HEK293 (cell line): ENCODE measurements around the gene PCSK6.

Experiments used
- CTCF ChIA-PET: fragments of 350-600 bp; formaldehyde crosslinking; extraction: SDS; loops from one replicate; lab custom pipeline; 2021; ENCODE audit warnings: antibody characterized with exemption; lab: Yijun Ruan, JAX
- POLR2A ChIA-PET: fragments of 300-600 bp; formaldehyde crosslinking; extraction: SDS; loops from one replicate; lab custom pipeline; 2020; ENCODE audit warnings: antibody characterized with exemption, inconsistent platforms; lab: Yijun Ruan, JAX
- H3K27ac ChIP-seq: fragments of 200-500 bp; sonication (Bioruptor generic); 2 replicates; pipeline ENCODE4 v1.5.1; 2014; ENCODE audit warnings: low read depth, low read length, control low read depth, inconsistent platforms; ENCODE audit errors: extremely low read depth
- H3K36me3 ChIP-seq, 2 experiments: fragments of 200-500 bp in 1 of 2; sonication (Bioruptor generic) in 1 of 2; 1 replicate in 1 of 2; 2 replicates in 1 of 2; pipeline ENCODE4 v1.5.1; 2014 to 2017; ENCODE audit warnings: inconsistent platforms in 2 of 2, low read length in 2 of 2; ENCODE audit not compliant: control insufficient read depth in 2 of 2, insufficient read depth in 1 of 2
- H3K4me1 ChIP-seq: fragments of 200-500 bp; sonication (Bioruptor generic); 2 replicates; pipeline ENCODE4 v1.5.1; 2014; ENCODE audit warnings: mild to moderate bottlenecking, low read length, inconsistent platforms; ENCODE audit not compliant: control insufficient read depth, insufficient read depth
- H3K4me3 ChIP-seq: 2 replicates; pipeline ENCODE4 v1.5.1; 2011; ENCODE audit warnings: low read depth, mild to moderate bottlenecking, control low read depth, low read length, moderate library complexity
- H3K9me3 ChIP-seq: fragments of 200-500 bp; sonication (Bioruptor generic); 2 replicates; pipeline ENCODE4 v1.5.1; 2014; ENCODE audit warnings: low read depth, low read length, inconsistent platforms; ENCODE audit not compliant: control insufficient read depth, insufficient read depth
- KLF16 ChIP-seq: fragments of 450-650 bp; formaldehyde crosslinking; IDR thresholded peaks from 2 replicates; pipeline ENCODE4 v1.5.1; 2017; ENCODE audit warnings: missing biosample characterization, missing genetic modification characterization
- SP2 ChIP-seq: fragments of 450-650 bp; formaldehyde crosslinking; IDR thresholded peaks from 2 replicates; pipeline ENCODE4 v1.5.1; 2016; ENCODE audit warnings: missing biosample characterization, missing genetic modification characterization
- YY2 ChIP-seq: fragments of 450-650 bp; formaldehyde crosslinking; IDR thresholded peaks from 2 replicates; pipeline ENCODE4 v1.5.1; 2016; ENCODE audit warnings: missing biosample characterization, missing genetic modification characterization
- ZFP41 ChIP-seq: fragments of 450-650 bp; formaldehyde crosslinking; IDR thresholded peaks from 2 replicates; pipeline ENCODE4 v1.5.1; 2016; ENCODE audit warnings: missing biosample characterization, missing genetic modification characterization, borderline replicate concordance
- ZFP69B ChIP-seq: fragments of 450-650 bp; formaldehyde crosslinking; IDR thresholded peaks from 2 replicates; pipeline ENCODE4 v1.5.1; 2016; ENCODE audit warnings: missing biosample characterization, missing genetic modification characterization
- ZNF121 ChIP-seq: fragments of 450-650 bp; formaldehyde crosslinking; IDR thresholded peaks from 2 replicates; pipeline ENCODE4 v1.5.1; 2016; ENCODE audit warnings: missing biosample characterization, missing genetic modification characterization
- ZNF132 ChIP-seq: fragments of 450-650 bp; formaldehyde crosslinking; IDR thresholded peaks from 2 replicates; pipeline ENCODE4 v1.5.1; 2017; ENCODE audit warnings: missing biosample characterization, missing genetic modification characterization, borderline replicate concordance
- ZNF26 ChIP-seq: fragments of 450-650 bp; formaldehyde crosslinking; IDR thresholded peaks from 2 replicates; pipeline ENCODE4 v1.5.1; 2016; ENCODE audit warnings: missing biosample characterization, missing genetic modification characterization
- ZNF335 ChIP-seq: fragments of 450-650 bp; formaldehyde crosslinking; conservative IDR thresholded peaks from 2 replicates; pipeline ENCODE4 v1.5.1; 2016; ENCODE audit warnings: missing biosample characterization, missing genetic modification characterization
- ZNF350 ChIP-seq: fragments of 450-650 bp; formaldehyde crosslinking; IDR thresholded peaks from 2 replicates; pipeline ENCODE4 v1.5.0; 2017; ENCODE audit warnings: missing biosample characterization, mild to moderate bottlenecking, missing genetic modification characterization
- ZNF366 ChIP-seq: fragments of 450-650 bp; formaldehyde crosslinking; conservative IDR thresholded peaks from 2 replicates; pipeline ENCODE4 v1.5.1; 2016; ENCODE audit warnings: missing biosample characterization, missing genetic modification characterization
- ZNF394 ChIP-seq: fragments of 450-650 bp; formaldehyde crosslinking; IDR thresholded peaks from 2 replicates; pipeline ENCODE4 v1.5.1; 2016; ENCODE audit warnings: missing biosample characterization, missing genetic modification characterization, mild to moderate bottlenecking, moderate library complexity, borderline replicate concordance
- ZNF426 ChIP-seq: fragments of 450-650 bp; formaldehyde crosslinking; IDR thresholded peaks from 2 replicates; pipeline ENCODE4 v1.5.1; 2017; ENCODE audit warnings: missing biosample characterization, missing genetic modification characterization, mild to moderate bottlenecking, inconsistent platforms, moderate library complexity
- ZNF624 ChIP-seq: fragments of 450-650 bp; formaldehyde crosslinking; IDR thresholded peaks from 2 replicates; pipeline ENCODE4 v1.5.1; 2017; ENCODE audit warnings: missing biosample characterization, missing genetic modification characterization
- ZNF654 ChIP-seq: fragments of 450-650 bp; formaldehyde crosslinking; IDR thresholded peaks from 2 replicates; pipeline ENCODE4 v1.5.1; 2016; ENCODE audit warnings: low read depth, missing biosample characterization, missing genetic modification characterization
- ZSCAN5A ChIP-seq: fragments of 450-650 bp; formaldehyde crosslinking; IDR thresholded peaks from 2 replicates; pipeline ENCODE4 v1.5.1; 2016; ENCODE audit warnings: missing biosample characterization, missing genetic modification characterization
- TF ChIP-seq, protein P1 (sequence below): fragments of 450-650 bp; formaldehyde crosslinking; IDR thresholded peaks from 2 replicates; pipeline ENCODE4 v1.5.1; 2016; ENCODE audit warnings: missing biosample characterization, missing genetic modification characterization
- TF ChIP-seq, protein P2 (sequence below): fragments of 450-650 bp; formaldehyde crosslinking; IDR thresholded peaks from 2 replicates; pipeline ENCODE4 v1.5.1; 2016; ENCODE audit warnings: missing biosample characterization, missing genetic modification characterization, borderline replicate concordance
- TF ChIP-seq, protein P3 (sequence below): IDR thresholded peaks from 2 replicates; pipeline ENCODE4 v1.6.1; 2011; ENCODE audit warnings: mild to moderate bottlenecking, low read depth, low read length, borderline replicate concordance
- TF ChIP-seq, protein P4 (sequence below): fragments of 450-650 bp; formaldehyde crosslinking; IDR thresholded peaks from 2 replicates; pipeline ENCODE4; 2016; ENCODE audit warnings: missing biosample characterization, missing genetic modification characterization

The PCSK6 gene

GRCh38 chr15:101391431-101391830, 98.1 kb downstream of the PCSK6 start (continued):
- TF ChIP-seq, protein P1, sequence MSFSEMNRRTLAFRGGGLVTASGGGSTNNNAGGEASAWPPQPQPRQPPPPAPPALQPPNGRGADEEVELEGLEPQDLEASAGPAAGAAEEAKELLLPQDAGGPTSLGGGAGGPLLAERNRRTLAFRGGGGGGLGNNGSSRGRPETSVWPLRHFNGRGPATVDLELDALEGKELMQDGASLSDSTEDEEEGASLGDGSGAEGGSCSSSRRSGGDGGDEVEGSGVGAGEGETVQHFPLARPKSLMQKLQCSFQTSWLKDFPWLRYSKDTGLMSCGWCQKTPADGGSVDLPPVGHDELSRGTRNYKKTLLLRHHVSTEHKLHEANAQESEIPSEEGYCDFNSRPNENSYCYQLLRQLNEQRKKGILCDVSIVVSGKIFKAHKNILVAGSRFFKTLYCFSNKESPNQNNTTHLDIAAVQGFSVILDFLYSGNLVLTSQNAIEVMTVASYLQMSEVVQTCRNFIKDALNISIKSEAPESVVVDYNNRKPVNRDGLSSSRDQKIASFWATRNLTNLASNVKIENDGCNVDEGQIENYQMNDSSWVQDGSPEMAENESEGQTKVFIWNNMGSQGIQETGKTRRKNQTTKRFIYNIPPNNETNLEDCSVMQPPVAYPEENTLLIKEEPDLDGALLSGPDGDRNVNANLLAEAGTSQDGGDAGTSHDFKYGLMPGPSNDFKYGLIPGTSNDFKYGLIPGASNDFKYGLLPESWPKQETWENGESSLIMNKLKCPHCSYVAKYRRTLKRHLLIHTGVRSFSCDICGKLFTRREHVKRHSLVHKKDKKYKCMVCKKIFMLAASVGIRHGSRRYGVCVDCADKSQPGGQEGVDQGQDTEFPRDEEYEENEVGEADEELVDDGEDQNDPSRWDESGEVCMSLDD = no peak
- TF ChIP-seq ZFP69B (tag by site-specific recombination) (no peak), ZNF335 (tag by site-specific recombination) (no peak), ZNF654 (tag by site-specific recombination) (no peak), KLF16 (no peak), YY2 (tag by site-specific recombination) (no peak), ZNF394 (tag by site-specific recombination) (no peak), ZNF132 (tag by site-specific recombination) (no peak), ZNF624 (tag by site-specific recombination) (no peak), ZNF121 (tag by site-specific recombination) (no peak)
- TF ChIP-seq, protein P2, sequence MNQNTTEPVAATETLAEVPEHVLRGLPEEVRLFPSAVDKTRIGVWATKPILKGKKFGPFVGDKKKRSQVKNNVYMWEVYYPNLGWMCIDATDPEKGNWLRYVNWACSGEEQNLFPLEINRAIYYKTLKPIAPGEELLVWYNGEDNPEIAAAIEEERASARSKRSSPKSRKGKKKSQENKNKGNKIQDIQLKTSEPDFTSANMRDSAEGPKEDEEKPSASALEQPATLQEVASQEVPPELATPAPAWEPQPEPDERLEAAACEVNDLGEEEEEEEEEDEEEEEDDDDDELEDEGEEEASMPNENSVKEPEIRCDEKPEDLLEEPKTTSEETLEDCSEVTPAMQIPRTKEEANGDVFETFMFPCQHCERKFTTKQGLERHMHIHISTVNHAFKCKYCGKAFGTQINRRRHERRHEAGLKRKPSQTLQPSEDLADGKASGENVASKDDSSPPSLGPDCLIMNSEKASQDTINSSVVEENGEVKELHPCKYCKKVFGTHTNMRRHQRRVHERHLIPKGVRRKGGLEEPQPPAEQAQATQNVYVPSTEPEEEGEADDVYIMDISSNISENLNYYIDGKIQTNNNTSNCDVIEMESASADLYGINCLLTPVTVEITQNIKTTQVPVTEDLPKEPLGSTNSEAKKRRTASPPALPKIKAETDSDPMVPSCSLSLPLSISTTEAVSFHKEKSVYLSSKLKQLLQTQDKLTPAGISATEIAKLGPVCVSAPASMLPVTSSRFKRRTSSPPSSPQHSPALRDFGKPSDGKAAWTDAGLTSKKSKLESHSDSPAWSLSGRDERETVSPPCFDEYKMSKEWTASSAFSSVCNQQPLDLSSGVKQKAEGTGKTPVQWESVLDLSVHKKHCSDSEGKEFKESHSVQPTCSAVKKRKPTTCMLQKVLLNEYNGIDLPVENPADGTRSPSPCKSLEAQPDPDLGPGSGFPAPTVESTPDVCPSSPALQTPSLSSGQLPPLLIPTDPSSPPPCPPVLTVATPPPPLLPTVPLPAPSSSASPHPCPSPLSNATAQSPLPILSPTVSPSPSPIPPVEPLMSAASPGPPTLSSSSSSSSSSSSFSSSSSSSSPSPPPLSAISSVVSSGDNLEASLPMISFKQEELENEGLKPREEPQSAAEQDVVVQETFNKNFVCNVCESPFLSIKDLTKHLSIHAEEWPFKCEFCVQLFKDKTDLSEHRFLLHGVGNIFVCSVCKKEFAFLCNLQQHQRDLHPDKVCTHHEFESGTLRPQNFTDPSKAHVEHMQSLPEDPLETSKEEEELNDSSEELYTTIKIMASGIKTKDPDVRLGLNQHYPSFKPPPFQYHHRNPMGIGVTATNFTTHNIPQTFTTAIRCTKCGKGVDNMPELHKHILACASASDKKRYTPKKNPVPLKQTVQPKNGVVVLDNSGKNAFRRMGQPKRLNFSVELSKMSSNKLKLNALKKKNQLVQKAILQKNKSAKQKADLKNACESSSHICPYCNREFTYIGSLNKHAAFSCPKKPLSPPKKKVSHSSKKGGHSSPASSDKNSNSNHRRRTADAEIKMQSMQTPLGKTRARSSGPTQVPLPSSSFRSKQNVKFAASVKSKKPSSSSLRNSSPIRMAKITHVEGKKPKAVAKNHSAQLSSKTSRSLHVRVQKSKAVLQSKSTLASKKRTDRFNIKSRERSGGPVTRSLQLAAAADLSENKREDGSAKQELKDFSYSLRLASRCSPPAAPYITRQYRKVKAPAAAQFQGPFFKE (tag by site-specific recombination) = no peak
- TF ChIP-seq, protein P3, sequence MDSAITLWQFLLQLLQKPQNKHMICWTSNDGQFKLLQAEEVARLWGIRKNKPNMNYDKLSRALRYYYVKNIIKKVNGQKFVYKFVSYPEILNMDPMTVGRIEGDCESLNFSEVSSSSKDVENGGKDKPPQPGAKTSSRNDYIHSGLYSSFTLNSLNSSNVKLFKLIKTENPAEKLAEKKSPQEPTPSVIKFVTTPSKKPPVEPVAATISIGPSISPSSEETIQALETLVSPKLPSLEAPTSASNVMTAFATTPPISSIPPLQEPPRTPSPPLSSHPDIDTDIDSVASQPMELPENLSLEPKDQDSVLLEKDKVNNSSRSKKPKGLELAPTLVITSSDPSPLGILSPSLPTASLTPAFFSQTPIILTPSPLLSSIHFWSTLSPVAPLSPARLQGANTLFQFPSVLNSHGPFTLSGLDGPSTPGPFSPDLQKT = no peak
- TF ChIP-seq, all 188 proteins: peak for 0

DNA sequence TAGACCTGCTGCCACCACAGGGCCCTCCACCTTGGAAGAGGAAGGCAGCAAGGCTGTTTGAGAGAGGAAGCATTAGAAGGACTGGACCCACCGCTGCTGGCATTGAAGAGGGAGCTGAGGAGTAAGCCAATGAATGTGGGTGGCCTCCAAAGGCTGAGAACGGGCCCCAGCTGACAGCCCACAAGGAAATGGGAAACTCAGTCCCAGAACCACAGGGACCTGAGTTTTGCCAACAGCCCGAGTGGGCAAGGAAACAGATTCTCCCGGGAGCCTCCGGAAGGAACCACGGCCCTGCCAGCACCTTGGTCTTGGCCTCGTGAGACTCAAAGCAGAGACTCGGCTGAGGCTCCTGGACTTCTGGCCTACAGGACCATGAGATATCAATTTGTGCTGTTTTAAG, 99.0 kb downstream of the PCSK6 start:
- no peak overlapping the region for H3K4me3 ChIP-seq
- ChIA-PET POLR2A (no interaction called here), CTCF (interaction anchor here (0.7 kb wide), 1 partner anchor 378 kb away, joined by 3 read pairs; no protein-coding TSS in a partner anchor)
- no peaks in the 10 kb centered on the region for H3K9me3 ChIP-seq
- peaks cover 9 to 79% of the 10 kb centered on the region in 2 experiments for H3K36me3 ChIP-seq
- no peaks in the 10 kb centered on the region for H3K4me1 ChIP-seq
- H3K27ac ChIP-seq = no peak overlapping the region
- TF ChIP-seq ZSCAN5A (tag by site-specific recombination) (no peak), ZNF350 (tag by site-specific recombination) (no peak), SP2 (tag by site-specific recombination) (no peak), ZNF426 (tag by site-specific recombination) (no peak), ZFP41 (tag by site-specific recombination) (no peak), ZNF366 (tag by site-specific recombination) (no peak), ZNF26 (no peak)
- TF ChIP-seq, protein P1 = no peak
- TF ChIP-seq, protein P4, sequence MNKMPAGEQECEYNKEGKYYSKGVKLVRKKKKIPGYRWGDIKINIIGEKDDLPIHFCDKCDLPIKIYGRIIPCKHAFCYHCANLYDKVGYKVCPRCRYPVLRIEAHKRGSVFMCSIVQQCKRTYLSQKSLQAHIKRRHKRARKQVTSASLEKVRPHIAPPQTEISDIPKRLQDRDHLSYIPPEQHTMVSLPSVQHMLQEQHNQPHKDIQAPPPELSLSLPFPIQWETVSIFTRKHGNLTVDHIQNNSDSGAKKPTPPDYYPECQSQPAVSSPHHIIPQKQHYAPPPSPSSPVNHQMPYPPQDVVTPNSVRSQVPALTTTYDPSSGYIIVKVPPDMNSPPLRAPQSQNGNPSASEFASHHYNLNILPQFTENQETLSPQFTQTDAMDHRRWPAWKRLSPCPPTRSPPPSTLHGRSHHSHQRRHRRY (tag by site-specific recombination) = no peak
